ENCODE measurements around the gene IFNA6. TPM values are rescaled to one million over a fixed set of nuclear protein-coding genes. Genes with fewer than 3 reads are reported as not detected.

Gene IFNA6
- total and polyA plus RNA-seq, 2 of the 8 experiments (the other 6 are each of a cell fraction or from before 2014, with no cell fraction given): not detected

GRCh38 chr9:21383627-21384026, 32.9 kb upstream of the IFNA6 start:
- ChIA-PET CTCF (ENCODE audit: partially characterized antibody) (no interaction called here), POLR2A (ENCODE audit: partially characterized antibody) (no interaction called here)
- Histone ChIP-seq H3K14ac (ENCODE audit: insufficient read length) (no peak overlapping the region), H3K4me3 (ENCODE audit: extremely low read depth in 1 of 4, insufficient read depth in 2 of 4, low read depth in 3 of 4, low read length in 4 of 4) (no peak overlapping the region), H3K9me3 (ENCODE audit: insufficient read depth in 2 of 2, low read depth in 1 of 2, low read length in 1 of 2) (no peaks in the 10 kb centered on the region), H4K20me1 (replicated peaks in 1 of 2; ENCODE audit: control insufficient read depth in 1 of 2, insufficient read depth in 2 of 2, low read length in 2 of 2) (no peaks in the 10 kb centered on the region), H3K4ac (replicated peaks; ENCODE audit: insufficient read length, low read depth, low read length) (no peak overlapping the region), H3K23me2 (ENCODE audit: low read depth, low read length) (no peaks in the 10 kb centered on the region), H3K23ac (ENCODE audit: insufficient read length) (no peak overlapping the region), H4K8ac (ENCODE audit: extremely low read depth, insufficient read depth, low read length) (no peak overlapping the region), H3K18ac (ENCODE audit: extremely low read depth, low read length) (no peak overlapping the region), H3K4me1 (replicated peaks in 1 of 4; ENCODE audit: control insufficient read depth in 3 of 4, insufficient read depth in 4 of 4, low read length in 3 of 4) (peaks cover 3 to 9% (median 5%) of the 10 kb centered on the region in 4 experiments; a peak in 4 of 7 replicates), H3K36me3 (ENCODE audit: control insufficient read depth in 2 of 4, insufficient read depth in 4 of 4, low read length in 3 of 4) (no peaks in the 10 kb centered on the region), H3K4me2 (ENCODE audit: insufficient read depth in 1 of 2, low read depth in 2 of 2, low read length in 2 of 2) (no peak overlapping the region), H2AK5ac (ENCODE audit: low read depth, low read length) (no peak overlapping the region), H2BK120ac (replicated peaks; ENCODE audit: low read depth, low read length) (no peak overlapping the region), H2BK15ac (ENCODE audit: low read length) (no peak overlapping the region), H3K9ac (replicated peaks in 1 of 4; ENCODE audit: extremely low read depth in 1 of 4, low read depth in 3 of 4, low read length in 3 of 4) (no peak overlapping the region), H4K91ac (replicated peaks; ENCODE audit: insufficient read length, low read length) (no peak overlapping the region), H4K5ac (ENCODE audit: insufficient read length, low read depth, low read length) (no peak overlapping the region), H3K79me2 (ENCODE audit: control insufficient read depth in 1 of 2, insufficient read depth in 2 of 2, low read length in 2 of 2) (no peaks in the 10 kb centered on the region), H2BK12ac (ENCODE audit: low read depth, low read length) (no peak overlapping the region), H3K27me3 (replicated peaks in 1 of 4; ENCODE audit: control insufficient read depth in 3 of 4, extremely low read depth in 1 of 4, insufficient read depth in 3 of 4, low read length in 3 of 4) (no peaks in the 10 kb centered on the region), H3K56ac (replicated peaks; ENCODE audit: insufficient read length, low read depth, low read length) (no peak overlapping the region), H2BK5ac (ENCODE audit: low read depth, low read length) (no peak overlapping the region), H3K27ac (ENCODE audit: low read depth, low read length) (no peak overlapping the region), H3K79me1 (ENCODE audit: low read depth, low read length) (no peaks in the 10 kb centered on the region), H2AFZ (ENCODE audit: low read length) (peak overlapping the region; percentile 71), H2BK20ac (ENCODE audit: low read length) (no peak overlapping the region)
- WGBS, 2 experiments (ENCODE audit: extremely low coverage in 1 of 2, insufficient coverage in 1 of 2, insufficient read length in 1 of 2, insufficient replicate concordance in 2 of 2, low coverage in 1 of 2, low lambda C conversion rate in 2 of 2, missing lambda C conversion rate in 1 of 2): 79% methylated on average over 4 of the region's 4 CpGs; no CpG with 5 or more reads in 1 of the 2 experiments
- DNase-seq (ENCODE audit: low read depth in 1 of 2, low spot score in 2 of 2) (no peak), FAIRE-seq (no peak)
- TF ChIP-seq HDAC2 (IDR thresholded peaks at IDR 0.05; ENCODE audit: borderline replicate concordance in 1 of 2, low read depth in 2 of 2, low read length in 2 of 2) (no peak), SAP30 (IDR thresholded peaks at IDR 0.05; ENCODE audit: insufficient read depth, insufficient replicate concordance, low read length) (no peak), CHD1 (IDR thresholded peaks at IDR 0.05; ENCODE audit: low read depth, low read length) (no peak), YY1 (IDR thresholded peaks at IDR 0.05; ENCODE audit: low read depth, low read length) (no peak), CREB1 (IDR thresholded peaks at IDR 0.05) (no peak), JUN (IDR thresholded peaks at IDR 0.05; ENCODE audit: low read depth, low read length) (no peak), SIRT6 (IDR thresholded peaks at IDR 0.05; ENCODE audit: low read length) (no peak), GTF2F1 (IDR thresholded peaks at IDR 0.05; ENCODE audit: borderline replicate concordance, low read depth, low read length) (no peak), EP300 (IDR thresholded peaks at IDR 0.05; ENCODE audit: borderline replicate concordance in 1 of 2, low read depth in 2 of 2, low read length in 2 of 2) (no peak), NANOG (IDR thresholded peaks at IDR 0.05; ENCODE audit: insufficient read depth, low read depth, low read length, poor library complexity, severe bottlenecking) (no peak), RAD21 (IDR thresholded peaks at IDR 0.05 in 1 of 2, conservative IDR thresholded peaks at IDR 0.05 in 1 of 2; ENCODE audit: low read depth in 2 of 2, low read length in 2 of 2) (no peak), BRCA1 (IDR thresholded peaks at IDR 0.05; ENCODE audit: low read depth, low read length) (no peak)
- TF ChIP-seq, protein P1, sequence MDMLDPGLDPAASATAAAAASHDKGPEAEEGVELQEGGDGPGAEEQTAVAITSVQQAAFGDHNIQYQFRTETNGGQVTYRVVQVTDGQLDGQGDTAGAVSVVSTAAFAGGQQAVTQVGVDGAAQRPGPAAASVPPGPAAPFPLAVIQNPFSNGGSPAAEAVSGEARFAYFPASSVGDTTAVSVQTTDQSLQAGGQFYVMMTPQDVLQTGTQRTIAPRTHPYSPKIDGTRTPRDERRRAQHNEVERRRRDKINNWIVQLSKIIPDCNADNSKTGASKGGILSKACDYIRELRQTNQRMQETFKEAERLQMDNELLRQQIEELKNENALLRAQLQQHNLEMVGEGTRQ (IDR thresholded peaks at IDR 0.05; ENCODE audit: low read length): no peak

Measured in H1 (cell line).